Measurements from ENCODE around the gene KLHL6.
"Not testable (repeated sequence)": the region's sequence is repeated elsewhere in the genome, so short reads cannot be mapped to it uniquely, and the experiment has no call there.

Gene KLHL6

GRCh38 chr3:183448369-183449128 lies 107.0 kb downstream of the KLHL6 start:
- no peak for DNase-seq (ENCODE audit: low spot score)

GRCh38 chr3:183447206-183448001 lies 108.1 kb downstream of the KLHL6 start:
- DNase-seq (ENCODE audit: low spot score) = peak; percentile 68

- no peak for DNase-seq (ENCODE audit: low spot score)
Observed at GRCh38 chr3:183446838-183447205, 108.7 kb downstream of the KLHL6 start.

- no peak for DNase-seq (ENCODE audit: low spot score)
Observed at GRCh38 chr3:183444748-183445147, 110.8 kb downstream of the KLHL6 start.

GRCh38 chr3:183443395-183444385 lies 111.8 kb downstream of the KLHL6 start:
- DNase-seq (ENCODE audit: low spot score) = no peak

- no peak for DNase-seq (ENCODE audit: low spot score)
Observed at GRCh38 chr3:183442994-183443393, 112.5 kb downstream of the KLHL6 start.

- not testable (repeated sequence) for DNase-seq (ENCODE audit: low spot score)
Observed at GRCh38 chr3:183440521-183440920, 115.0 kb downstream of the KLHL6 start.

- DNase-seq (ENCODE audit: low spot score) = no peak
Observed at GRCh38 chr3:183439515-183439914, 116.0 kb downstream of the KLHL6 start.

GRCh38 chr3:183438735-183439134 lies 116.8 kb downstream of the KLHL6 start:
- no peak for DNase-seq (ENCODE audit: low spot score)

- no peak for DNase-seq (ENCODE audit: low spot score)
Observed at GRCh38 chr3:183437666-183438564, 117.6 kb downstream of the KLHL6 start.

Measured in HuH-7.5 (cell line).